Heart left ventricle (tissue), 16 donors: ENCODE results near the gene LGI1. TPM values are rescaled to one million over a fixed set of nuclear protein-coding genes. Genes with fewer than 3 reads are reported as not detected.

Source experiments
- ATAC-seq, 4 donors: fragments of 200-7000 bp; cut with Tn5 transposase; one replicate each; pipeline ENCODE4 v1.9.1; 2020 to 2022; ENCODE audit warnings: moderate library complexity in 4 of 4, mild to moderate bottlenecking in 3 of 4, moderate number of reproducible peaks in 1 of 4
- DNase-seq, 5 donors: peaks; one replicate each; pipeline ENCODE4 v3.0.0-alpha.2; 2020
- H3K27ac ChIP-seq, 12 donors: fragments of 200-600 bp; sonication (generic) in 4 of 12; one replicate each; pipeline versions ENCODE4 v1.5.0 to v1.8.0; 2016 to 2022; ENCODE audit warnings: mild to moderate bottlenecking in 2 of 12
- H3K27me3 ChIP-seq, 9 donors: fragments of 200-600 bp; sonication (generic) in 2 of 9; one replicate each; pipeline versions ENCODE4 v1.5.1 to v1.8.0; 2016 to 2022; ENCODE audit warnings: mild to moderate bottlenecking in 3 of 9
- H3K36me3 ChIP-seq, 9 donors: fragments of 200-600 bp; sonication (generic) in 2 of 9; one replicate each; pipeline versions ENCODE4 v1.5.0 to v1.8.0; 2018 to 2022; ENCODE audit warnings: mild to moderate bottlenecking in 2 of 9
- H3K4me1 ChIP-seq, 12 donors: fragments of 200-600 bp; sonication (generic) in 4 of 12; one replicate each; pipeline versions ENCODE4 v1.5.0 to v1.8.0; 2016 to 2022; ENCODE audit warnings: mild to moderate bottlenecking in 3 of 12
- H3K4me3 ChIP-seq, 12 donors: fragments of 200-600 bp; sonication (generic) in 4 of 12; one replicate each; pipeline versions ENCODE4 v1.5.0 to v1.8.0; 2017 to 2022; ENCODE audit warnings: mild to moderate bottlenecking in 9 of 12, moderate library complexity in 4 of 12
- H3K9me3 ChIP-seq, 12 donors: fragments of 200-600 bp; sonication (generic) in 4 of 12; one replicate each; pipeline versions ENCODE4 v1.5.0 to v1.8.0; 2016 to 2022; ENCODE audit warnings: mild to moderate bottlenecking in 1 of 12
- CTCF ChIP-seq, 12 donors: fragments of 200-600 bp; sonication (generic) in 4 of 12; IDR thresholded peaks; one replicate each; pipeline versions ENCODE4 v1.5.0 to v1.8.0; 2018 to 2022; ENCODE audit warnings: antibody characterized with exemption in 12 of 12, mild to moderate bottlenecking in 5 of 12
- POLR2A ChIP-seq, 2 donors: fragments of 450-650 bp; IDR thresholded peaks; one replicate each; pipeline ENCODE4 v1.6.1; 2017; ENCODE audit warnings: antibody characterized with exemption in 2 of 2, mild to moderate bottlenecking in 2 of 2, moderate library complexity in 2 of 2
- WGBS, 4 donors: extraction: QIAGEN DNeasy Blood & Tissue Kit in 2 of 4; methylation state at CpG; one replicate each; pipeline versions ENCODE4 v1.1.5 to v1.1.7; 2013 to 2018; 5-methylcytosine and 5-hydroxymethylcytosine counted together
- intact Hi-C, 10 donors: fragments of 100-400 bp; cut with DNase I; formaldehyde crosslinking; loops; one replicate each; pipeline versions ENCODE4 v1.11.1 to v1.14.2; 2022
- polyA plus RNA-seq, 2 donors: library from polyadenylated mRNA; stranded (reverse); fragments of 200-250 nt; gene quantifications; one replicate each; pipeline ENCODE4 v1.2.3, GENCODE V29; 2013
- total RNA-seq, 9 donors: library from RNA; depleted of rRNA in 2 of 9; stranded (reverse); fragments of >200 nt in 2 of 9; fragmentation: NEBNext Ultra II Directional in 3 of 9; extraction: Animal tissue kit (Norgen Biotek cat#: 25700) in 3 of 9; gene quantifications; one replicate each; pipeline versions ENCODE4 v1.1.0 to v1.2.4, GENCODE V29; 2016 to 2023
- donor health status: ischemic (EF 13 %, LVEDD 7.1; RV severe dilation, severe dysfunction).
- donor health status: healthy with polysubstance abuse.
- donor health status: DM: no; HTN: yes; CAD: no.
- donor health status: DM: no; HTN: no; CAD: no.
- donor health status: ischemic (EF 25% LVEDD 6.9; RV normal size, moderate dysfunction).
- donor health status: ischemic (EF 25% LVEDD 5.7; RV mildly dilated, moderate dysfunction).
- donor health status: healthy.
- donor health status: DM: yes; HTN: yes; CAD: no.
- donor health status: ischemic (EF 35%, LVEDD 5.7; RV mildly dilated, moderate dysfunction).
- donor health status: nonischemic (EF 11% LVEDD 7.7; RV severe dilation, severe dysfunction).
- donor health status: DM: yes; HTN: yes; CAD: no.
- donor health status: PGD.
- donor health status: ischemic (EF 29% LVEDD 5.4; RV normal size, mild dysfunction).
- donor health status: nonischemic (EF 23%, LVEDD 6.1; RV moderate dilation, normal function).

LGI1 gene
- total and polyA plus RNA-seq, 11 donors = 0.30 to 0.57 (median 0.52) TPM; not detected in 8

- WGBS, 4 donors = 54 to 63% (median 57%) methylated on average over 8 of the region's 8 CpGs
- H3K27me3 ChIP-seq = peaks cover 0 to 17% (median 0%) of the 10 kb centered on the region in 9 donors
- peaks cover 0 to 7% (median 0%) of the 10 kb centered on the region in 12 donors for H3K4me1 ChIP-seq
- DNase-seq = peak; percentile 22 to 69 (median 47)
- no peak for TF ChIP-seq POLR2A (IDR thresholded peaks at IDR 0.05)
- TF ChIP-seq CTCF (IDR thresholded peaks at IDR 0.05) = peak; percentile 47 to 70 (median 59)
- no peaks in the 10 kb centered on the region for H3K9me3 ChIP-seq
- intact Hi-C loops = loop anchor here in 5 of 10 donors (2.0 to 10.0 kb wide), 5 partner anchors 66 to 259 kb away; partner anchors contain the start of gene FRA10AC1 (in 3 of the 5)
- no peak overlapping the region for H3K4me3 ChIP-seq
- H3K36me3 ChIP-seq = no peaks in the 10 kb centered on the region
- ATAC-seq = peak; percentile 50 to 92 (median 86)
- H3K27ac ChIP-seq = no peak overlapping the region
These were observed 56.0 kb downstream of the LGI1 start for GRCh38 chr10:93813507-93814465.

- peaks cover 0 to 19% (median 0%) of the 10 kb centered on the region in 9 donors for H3K27me3 ChIP-seq
- peaks cover 0 to 4% (median 0%) of the 10 kb centered on the region in 12 donors for H3K9me3 ChIP-seq
- 22 to 33% (median 27%) methylated on average over 10 of the region's 10 CpGs for WGBS, 4 donors
- no peak for ATAC-seq
- H3K36me3 ChIP-seq = no peaks in the 10 kb centered on the region
- intact Hi-C loops = loop anchor here in 8 of 10 donors (1.0 to 10.0 kb wide), 7 partner anchors 68 to 263 kb away; partner anchors contain the start of gene FRA10AC1 (in 6 of the 8)
- TF ChIP-seq CTCF (IDR thresholded peaks at IDR 0.05) (peak in 1 of 12 donors; percentile 21), POLR2A (IDR thresholded peaks at IDR 0.05) (no peak)
- H3K27ac ChIP-seq = no peak overlapping the region
- peaks cover 0 to 7% (median 0%) of the 10 kb centered on the region in 12 donors for H3K4me1 ChIP-seq
- DNase-seq = no peak
- no peak overlapping the region for H3K4me3 ChIP-seq
These were observed 57.8 kb downstream of the LGI1 start for GRCh38 chr10:93815304-93816096.

GRCh38 chr10:93816123-93816747 is 58.5 kb downstream of the LGI1 start:
- TF ChIP-seq POLR2A (IDR thresholded peaks at IDR 0.05) (no peak), CTCF (IDR thresholded peaks at IDR 0.05) (peak; percentile 43 to 77 (median 62))
- intact Hi-C loops = loop anchor here in 7 of 10 donors (2.0 to 10.0 kb wide), 6 partner anchors 69 to 264 kb away; partner anchors contain the start of gene FRA10AC1 (in 4 of the 7)
- peaks cover 0 to 4% (median 0%) of the 10 kb centered on the region in 12 donors for H3K9me3 ChIP-seq
- H3K27ac ChIP-seq = no peak overlapping the region
- WGBS, 4 donors = 14 to 17% (median 16%) methylated on average over 8 of the region's 8 CpGs
- peak in 3 of 4 donors; percentile 80 to 87 (median 86) for ATAC-seq
- H3K4me1 ChIP-seq = peaks cover 0 to 7% (median 0%) of the 10 kb centered on the region in 12 donors
- no peak overlapping the region for H3K4me3 ChIP-seq
- peak; percentile 34 to 64 (median 44) for DNase-seq
- peaks cover 0 to 19% (median 0%) of the 10 kb centered on the region in 9 donors for H3K27me3 ChIP-seq
- no peaks in the 10 kb centered on the region for H3K36me3 ChIP-seq
